Right lobe of liver (tissue), 4 donors: ENCODE measurements around the gene GOLT1A.

ENCODE experiments used
- CTCF ChIP-seq, 4 donors: fragments of 200-600 bp in 3 of 4; fragments of 450-650 bp in 1 of 4; IDR thresholded peaks; one replicate each; pipeline versions ENCODE4 v1.5.1 to v1.8.0; 2016 to 2022; ENCODE audit warnings: antibody characterized with exemption in 4 of 4, mild to moderate bottlenecking in 2 of 4
- POLR2A ChIP-seq: fragments of 450-650 bp; IDR thresholded peaks from one replicate; pipeline ENCODE4 v1.6.1; 2017; ENCODE audit warnings: antibody characterized with exemption, mild to moderate bottlenecking
- donor health status: DM: no; HTN: no; CAD: no.
- donor health status: DM: no; HTN: no; CAD: no.
- donor health status: DM: no; HTN: yes; CAD: no.

GRCh38 chr1:204149635-204150565, 63.9 kb downstream of the GOLT1A start:
- no peak for TF ChIP-seq CTCF (IDR thresholded peaks at IDR 0.05)
- no peak for TF ChIP-seq POLR2A
